IMR-90 (cell line): ENCODE data around the gene LTF. TPM values are rescaled to one million over a fixed set of nuclear protein-coding genes. Genes with fewer than 3 reads are reported as not detected.

ENCODE experiments used
- ATAC-seq: fragments of 200-7000 bp; cut with Tn5 transposase; 2 replicates; pipeline ENCODE4 v1.9.1; 2020; ENCODE audit warnings: low read depth, mild to moderate bottlenecking, moderate library complexity
- BruUV-seq: library from RNA; stranded (reverse); fragments of 400-500 nt; replicated peaks from 2 replicates; lab custom pipeline; 2021; lab: Mats Ljungman, UMichigan
- CTCF ChIA-PET: fragments of 300-600 bp; formaldehyde crosslinking; extraction: SDS; loops from one replicate; lab custom pipeline; 2021; ENCODE audit warnings: antibody characterized with exemption; lab: Yijun Ruan, JAX
- POLR2A ChIA-PET: fragments of 300-600 bp; sonication (Branson Sonifier 250); formaldehyde crosslinking; loops from one replicate; lab custom pipeline; 2022; ENCODE audit warnings: antibody characterized with exemption; ENCODE audit not compliant: unreplicated experiment; lab: Charles Lee
- DNase-seq: peaks from one replicate; pipeline ENCODE4 v3.0.0; 2013
- H2AFZ ChIP-seq: replicated peaks from 2 replicates; pipeline ENCODE3; 2013; ENCODE audit warnings: low read length, mild to moderate bottlenecking; ENCODE audit not compliant: poor library complexity
- H2AK5ac ChIP-seq: 2 replicates; pipeline ENCODE4 v1.6.1; 2013; ENCODE audit warnings: low read depth, low read length, inconsistent platforms
- H2AK9ac ChIP-seq: replicated peaks from 2 replicates; pipeline ENCODE3; 2013; ENCODE audit warnings: mild to moderate bottlenecking, low read depth, low read length, moderate library complexity; ENCODE audit not compliant: poor library complexity
- H2BK120ac ChIP-seq: 2 replicates; pipeline ENCODE4 v1.6.1; 2013; ENCODE audit warnings: low read depth, low read length, inconsistent platforms
- H2BK15ac ChIP-seq: 3 replicates; pipeline ENCODE4 v1.6.1; 2013; ENCODE audit warnings: low read depth, low read length, inconsistent platforms
- H2BK20ac ChIP-seq: 2 replicates; pipeline ENCODE4 v1.6.1; 2013; ENCODE audit warnings: low read depth, mild to moderate bottlenecking, inconsistent platforms, low read length, moderate library complexity
- H2BK5ac ChIP-seq: 2 replicates; pipeline ENCODE4 v1.6.1; 2013; ENCODE audit warnings: mild to moderate bottlenecking, low read depth, low read length, inconsistent platforms; ENCODE audit not compliant: poor library complexity, severe bottlenecking
- H3K14ac ChIP-seq: replicated peaks from 2 replicates; pipeline ENCODE4 v1.6.1; 2013; ENCODE audit warnings: low read depth, low read length, inconsistent platforms
- H3K18ac ChIP-seq: 2 replicates; pipeline ENCODE4 v1.6.1; 2013; ENCODE audit warnings: low read depth, low read length, control low read depth
- H3K23ac ChIP-seq: 2 replicates; pipeline ENCODE4 v1.6.1; 2013; ENCODE audit warnings: low read depth, low read length, inconsistent platforms
- H3K27ac ChIP-seq: 2 replicates; pipeline ENCODE4 v1.5.1; 2013; ENCODE audit warnings: mild to moderate bottlenecking, control low read depth, low read length; ENCODE audit not compliant: insufficient read depth
- H3K27me3 ChIP-seq: 2 replicates; pipeline ENCODE4 v1.6.1; 2013; ENCODE audit warnings: low read length; ENCODE audit not compliant: control insufficient read depth, insufficient read depth
- H3K36me3 ChIP-seq: 2 replicates; pipeline ENCODE4 v1.6.1; 2013; ENCODE audit warnings: low read length, mixed read lengths; ENCODE audit not compliant: control insufficient read depth, insufficient read depth
- H3K4ac ChIP-seq: 2 replicates; pipeline ENCODE4 v1.6.1; 2013; ENCODE audit warnings: low read depth, low read length, inconsistent platforms
- H3K4me1 ChIP-seq: 2 replicates; pipeline ENCODE4 v1.6.1; 2013; ENCODE audit warnings: low read length, mixed read lengths; ENCODE audit not compliant: control insufficient read depth, insufficient read depth
- H3K4me2 ChIP-seq: 2 replicates; pipeline ENCODE4 v1.6.1; 2013; ENCODE audit warnings: low read depth, mild to moderate bottlenecking, control low read depth, low read length, moderate library complexity
- H3K4me3 ChIP-seq: 2 replicates; pipeline ENCODE4 v1.5.1; 2013; ENCODE audit warnings: low read depth, mild to moderate bottlenecking, control low read depth, low read length, moderate library complexity; ENCODE audit not compliant: insufficient read depth
- H3K56ac ChIP-seq: 2 replicates; pipeline ENCODE4 v1.6.1; 2013; ENCODE audit warnings: low read length, inconsistent platforms; ENCODE audit not compliant: insufficient read depth; ENCODE audit errors: extremely low read depth
- H3K79me1 ChIP-seq, 2 experiments: 2 replicates each; pipeline ENCODE4 v1.6.1; 2013; ENCODE audit warnings: low read length in 2 of 2, inconsistent platforms in 1 of 2, low read depth in 1 of 2
- H3K9ac ChIP-seq: 2 replicates; pipeline ENCODE4 v1.6.1; 2013; ENCODE audit warnings: low read depth, low read length, control low read depth
- H3K9me1 ChIP-seq: 2 replicates; pipeline ENCODE4 v1.6.1; 2013; ENCODE audit warnings: low read length, inconsistent platforms; ENCODE audit not compliant: insufficient read depth
- H3K9me3 ChIP-seq: 2 replicates; pipeline ENCODE4 v1.6.1; 2013; ENCODE audit warnings: low read length; ENCODE audit not compliant: control insufficient read depth, insufficient read depth
- H4K20me1 ChIP-seq: 2 replicates; pipeline ENCODE4 v1.6.1; 2013; ENCODE audit warnings: low read length, inconsistent platforms; ENCODE audit not compliant: insufficient read depth
- H4K5ac ChIP-seq: 2 replicates; pipeline ENCODE4 v1.6.1; 2013; ENCODE audit warnings: mild to moderate bottlenecking, low read depth, low read length, control low read depth
- H4K8ac ChIP-seq, 2 experiments: 2 replicates each; pipeline ENCODE4 v1.6.1; 2013; ENCODE audit warnings: low read depth in 2 of 2, low read length in 2 of 2, control low read depth in 1 of 2, inconsistent platforms in 1 of 2
- H4K91ac ChIP-seq: 2 replicates; pipeline ENCODE4 v1.6.1; 2013; ENCODE audit warnings: low read depth, low read length, inconsistent platforms; ENCODE audit not compliant: insufficient read depth
- CEBPB ChIP-seq: IDR thresholded peaks from 2 replicates; pipeline ENCODE4 v1.6.1; 2012; ENCODE audit warnings: low read depth, low read length, improper control_type of control experiment
- CHD1 ChIP-seq: IDR thresholded peaks from 2 replicates; pipeline ENCODE4 v1.6.1; 2012; ENCODE audit warnings: low read depth, low read length, improper control_type of control experiment
- CTCF ChIP-seq: conservative IDR thresholded peaks from 2 replicates; pipeline ENCODE4 v1.5.1; 2012; ENCODE audit warnings: mild to moderate bottlenecking, low read depth, low read length, improper control_type of control experiment
- ELK1 ChIP-seq: fragments of 150-350 bp; IDR thresholded peaks from 2 replicates; pipeline ENCODE4 v1.6.1; 2016; ENCODE audit warnings: low read depth, mild to moderate bottlenecking, low read length, moderate library complexity, borderline replicate concordance
- FOS ChIP-seq: fragments of 150-350 bp; IDR thresholded peaks from 2 replicates; pipeline ENCODE4 v1.6.1; 2016; ENCODE audit warnings: low read depth, low read length
- MAFK ChIP-seq: IDR thresholded peaks from 2 replicates; pipeline ENCODE4 v1.6.1; 2012; ENCODE audit warnings: low read depth, low read length, improper control_type of control experiment
- MAZ ChIP-seq: IDR thresholded peaks from 2 replicates; pipeline ENCODE4 v1.6.1; 2012; ENCODE audit warnings: low read depth, mild to moderate bottlenecking, low read length, improper control_type of control experiment, moderate library complexity, borderline replicate concordance
- SMC3 ChIP-seq: fragments of 150-350 bp; IDR thresholded peaks from 2 replicates; pipeline ENCODE4 v1.6.1; 2016; ENCODE audit warnings: low read depth, mild to moderate bottlenecking, antibody characterized with exemption, low read length, moderate library complexity
- WGBS, 2 experiments: methylation state at CpG; one replicate each; pipeline versions ENCODE4 v1.1.5 to v1.1.7; 2013; ENCODE audit warnings: missing lambda C conversion rate in 2 of 2; ENCODE audit not compliant: insufficient read length in 1 of 2; ENCODE audit errors: extremely low coverage in 2 of 2; 5-methylcytosine and 5-hydroxymethylcytosine counted together
- dilution Hi-C: fragments of 300-500 bp; cut with HindIII; formaldehyde crosslinking; loops from one replicate; pipeline ENCODE4 v1.14.3; 2018; ENCODE audit warnings: low sequenced_read_pairs; ENCODE audit not compliant: unreplicated experiment
- in situ Hi-C: fragments of 300-500 bp; cut with MboI; formaldehyde crosslinking; loops from 3 replicates; pipeline ENCODE4 v1.14.3; 2019; ENCODE audit warnings: low sequenced_read_pairs, inconsistent platforms, mixed read lengths
- intact Hi-C: fragments of 100-400 bp; cut with micrococcal nuclease; formaldehyde crosslinking; loops from 2 replicates; pipeline ENCODE4 v1.10.0; 2022
- polyA plus RNA-seq, 3 experiments: library from polyadenylated mRNA; depleted of rRNA; stranded (reverse); fragments of >200 nt; gene quantifications; 2 replicates each; pipeline ENCODE4 v1.2.3, GENCODE V29; 2012; ENCODE audit warnings: low replicate concordance in 1 of 3
- total RNA-seq: library from RNA; depleted of rRNA; stranded (reverse); fragments of >200 nt; gene quantifications from 2 replicates; pipeline ENCODE4 v1.2.3, GENCODE V29; 2012

The LTF gene
- total and polyA plus RNA-seq, 2 of the 4 experiments (the other 2 are of a cell fraction): not detected

GRCh38 chr3:46395210-46395661 is 69.5 kb downstream of the LTF start:
- H2AK9ac ChIP-seq: no peak overlapping the region
- no peak overlapping the region for H2BK120ac ChIP-seq
- H2AK5ac ChIP-seq: no peak overlapping the region
- no peak overlapping the region for H4K91ac ChIP-seq
- H3K9me3 ChIP-seq: no peaks in the 10 kb centered on the region
- no peak overlapping the region for H3K18ac ChIP-seq
- BruUV-seq: no TSS peak
- H2BK5ac ChIP-seq: no peak overlapping the region
- no peak overlapping the region for H3K4me3 ChIP-seq
- H3K9ac ChIP-seq: no peak overlapping the region
- peaks cover 4% of the 10 kb centered on the region for H3K27me3 ChIP-seq
- H3K4me1 ChIP-seq: peaks cover 6% of the 10 kb centered on the region
- dilution Hi-C loops (no loop called here), in situ Hi-C loops (no loop called here), intact Hi-C loops (no loop called here)
- ChIA-PET POLR2A (no interaction called here), CTCF (no interaction called here)
- no peak overlapping the region for H3K4ac ChIP-seq
- no peaks in the 10 kb centered on the region for H4K20me1 ChIP-seq
- no peak overlapping the region for H2BK15ac ChIP-seq
- H3K14ac ChIP-seq: no peak overlapping the region
- TF ChIP-seq MAZ (no peak), CHD1 (no peak), MAFK (no peak), SMC3 (no peak), FOS (no peak), ELK1 (no peak), CTCF (no peak), CEBPB (peak; percentile 81)
- H3K79me1 ChIP-seq: no peaks in the 10 kb centered on the region
- no peak overlapping the region for H3K27ac ChIP-seq
- DNase-seq (peak; percentile 33), ATAC-seq (peak; percentile 25)
- no peak overlapping the region for H3K4me2 ChIP-seq
- no peak overlapping the region for H3K23ac ChIP-seq
- no peak overlapping the region for H4K5ac ChIP-seq
- no peak overlapping the region for H2BK20ac ChIP-seq
- H3K36me3 ChIP-seq: no peaks in the 10 kb centered on the region
- 77% methylated on average over 5 of the region's 6 CpGs; no CpG with 5 or more reads in 1 of the 2 experiments for WGBS, 2 experiments
- H4K8ac ChIP-seq: no peak overlapping the region
- H3K56ac ChIP-seq: no peak overlapping the region
- H2AFZ ChIP-seq: no peak overlapping the region
- no peaks in the 10 kb centered on the region; the same call in 1 of the 2 replicates for H3K9me1 ChIP-seq
